ENCODE data around the gene APOO. TPM values are rescaled to one million over a fixed set of nuclear protein-coding genes. Genes with fewer than 3 reads are reported as not detected.

APOO gene
- total and polyA plus RNA-seq, 2 experiments from 2014 or later, result 7.3 to 20.2 TPM

DNA sequence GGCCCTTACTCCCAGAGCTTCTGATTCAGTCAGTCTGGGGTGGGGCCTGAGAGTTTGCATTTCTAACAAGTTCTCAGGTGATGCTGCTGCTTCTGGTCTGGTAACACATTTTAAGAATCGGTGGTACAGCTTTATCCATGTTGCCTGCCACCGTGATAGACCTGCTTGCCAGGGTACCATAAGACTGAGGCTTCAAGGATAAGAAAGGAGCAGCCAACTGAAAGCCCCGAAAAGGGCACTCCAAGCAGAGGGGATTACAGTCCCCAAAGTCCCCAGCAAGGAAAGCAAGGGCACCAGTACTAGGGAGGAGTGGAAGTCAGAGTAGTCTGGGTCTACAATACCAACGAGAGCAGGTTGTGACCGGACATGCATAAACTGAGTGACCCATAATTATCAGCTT lies 49.8 kb downstream of the APOO start:
- Histone ChIP-seq H3K4me3 (no peak overlapping the region), H3K27ac (no peak overlapping the region), H2AFZ (no peak overlapping the region), H3K79me2 (ENCODE audit: insufficient read depth) (no peaks in the 10 kb centered on the region), H4K20me1 (ENCODE audit: insufficient read depth) (no peaks in the 10 kb centered on the region), H3F3A (ENCODE audit: insufficient read depth) (no peaks in the 10 kb centered on the region), H3K9ac (no peak overlapping the region), H3K9me3 (ENCODE audit: low read depth) (no peaks in the 10 kb centered on the region), H3K9me2 (ENCODE audit: insufficient read depth) (no peaks in the 10 kb centered on the region), H3K36me3 (ENCODE audit: low read depth) (no peaks in the 10 kb centered on the region), H3K27me3 (replicated peaks; ENCODE audit: insufficient read depth) (no peaks in the 10 kb centered on the region), H3K4me2 (ENCODE audit: unreplicated experiment) (no peak overlapping the region), H3K4me1 (ENCODE audit: insufficient read depth) (no peaks in the 10 kb centered on the region)
- no peak for DNase-seq
- WGBS, 2 experiments (ENCODE audit: low coverage in 1 of 2, low lambda C conversion rate in 2 of 2, missing lambda C conversion rate in 2 of 2), result 89 to 91% methylated on average over 5 of the region's 5 CpGs
- TF ChIP-seq EZH2 (IDR thresholded peaks at IDR 0.05; ENCODE audit: insufficient read depth, poor library complexity, severe bottlenecking) (no peak), EZH2phosphoT487 (IDR thresholded peaks at IDR 0.05; ENCODE audit: insufficient read depth, low read depth) (no peak)
- in situ Hi-C loops (cut with MboI), result no loop called here

DNA sequence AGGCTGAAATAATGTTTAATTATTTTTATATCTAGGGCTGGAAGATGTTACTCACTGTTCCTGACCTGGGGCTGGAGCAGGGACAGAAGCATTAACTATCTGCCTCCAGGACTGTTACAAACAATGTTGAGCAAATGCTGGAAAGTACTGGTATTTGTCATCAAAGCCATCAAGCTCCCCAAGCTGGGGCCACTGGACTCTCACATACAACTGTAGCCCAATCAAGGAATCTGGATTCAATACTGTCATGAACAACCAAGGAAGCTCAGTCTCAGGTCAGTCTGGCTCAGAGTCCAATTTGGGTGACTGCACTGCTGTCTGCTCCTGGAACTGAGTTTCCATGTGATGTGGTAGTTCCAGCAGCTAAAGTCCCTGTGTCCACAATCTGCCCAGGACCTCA lies 50.4 kb downstream of the APOO start:
- Histone ChIP-seq H3K9me2 (ENCODE audit: insufficient read depth) (no peaks in the 10 kb centered on the region), H3K27ac (no peak overlapping the region), H4K20me1 (ENCODE audit: insufficient read depth) (no peaks in the 10 kb centered on the region), H3F3A (ENCODE audit: insufficient read depth) (no peaks in the 10 kb centered on the region), H3K4me2 (ENCODE audit: unreplicated experiment) (no peak overlapping the region), H3K79me2 (ENCODE audit: insufficient read depth) (no peaks in the 10 kb centered on the region), H2AFZ (no peak overlapping the region), H3K27me3 (replicated peaks; ENCODE audit: insufficient read depth) (no peaks in the 10 kb centered on the region), H3K4me1 (ENCODE audit: insufficient read depth) (no peaks in the 10 kb centered on the region), H3K9ac (no peak overlapping the region), H3K9me3 (ENCODE audit: low read depth) (no peaks in the 10 kb centered on the region), H3K36me3 (ENCODE audit: low read depth) (no peaks in the 10 kb centered on the region), H3K4me3 (no peak overlapping the region)
- peak; percentile 0 for DNase-seq
- in situ Hi-C loops (cut with MboI), result no loop called here
- TF ChIP-seq EZH2 (IDR thresholded peaks at IDR 0.05; ENCODE audit: insufficient read depth, poor library complexity, severe bottlenecking), result no peak
- no peak for TF ChIP-seq EZH2phosphoT487 (IDR thresholded peaks at IDR 0.05; ENCODE audit: insufficient read depth, low read depth)

- Histone ChIP-seq H3K36me3 (ENCODE audit: low read depth) (no peaks in the 10 kb centered on the region), H3K4me2 (ENCODE audit: unreplicated experiment) (no peak overlapping the region), H3F3A (ENCODE audit: insufficient read depth) (no peaks in the 10 kb centered on the region), H2AFZ (no peak overlapping the region), H3K27me3 (replicated peaks; ENCODE audit: insufficient read depth) (no peaks in the 10 kb centered on the region), H3K4me3 (no peak overlapping the region), H3K9me3 (ENCODE audit: low read depth) (no peaks in the 10 kb centered on the region), H3K9ac (no peak overlapping the region), H4K20me1 (ENCODE audit: insufficient read depth) (no peaks in the 10 kb centered on the region), H3K27ac (no peak overlapping the region), H3K4me1 (ENCODE audit: insufficient read depth) (no peaks in the 10 kb centered on the region), H3K79me2 (ENCODE audit: insufficient read depth) (no peaks in the 10 kb centered on the region), H3K9me2 (ENCODE audit: insufficient read depth) (no peaks in the 10 kb centered on the region)
- DNase-seq, result no peak
- 89 to 97% methylated on average over 4 of the region's 4 CpGs for WGBS, 2 experiments (ENCODE audit: low coverage in 1 of 2, low lambda C conversion rate in 2 of 2, missing lambda C conversion rate in 2 of 2)
- in situ Hi-C loops (cut with MboI), result no loop called here
- TF ChIP-seq EZH2 (IDR thresholded peaks at IDR 0.05; ENCODE audit: insufficient read depth, poor library complexity, severe bottlenecking) (no peak), EZH2phosphoT487 (IDR thresholded peaks at IDR 0.05; ENCODE audit: insufficient read depth, low read depth) (no peak)
Measured at GRCh38 chrX:23855569-23855968, 52.2 kb downstream of the APOO start.

DNA sequence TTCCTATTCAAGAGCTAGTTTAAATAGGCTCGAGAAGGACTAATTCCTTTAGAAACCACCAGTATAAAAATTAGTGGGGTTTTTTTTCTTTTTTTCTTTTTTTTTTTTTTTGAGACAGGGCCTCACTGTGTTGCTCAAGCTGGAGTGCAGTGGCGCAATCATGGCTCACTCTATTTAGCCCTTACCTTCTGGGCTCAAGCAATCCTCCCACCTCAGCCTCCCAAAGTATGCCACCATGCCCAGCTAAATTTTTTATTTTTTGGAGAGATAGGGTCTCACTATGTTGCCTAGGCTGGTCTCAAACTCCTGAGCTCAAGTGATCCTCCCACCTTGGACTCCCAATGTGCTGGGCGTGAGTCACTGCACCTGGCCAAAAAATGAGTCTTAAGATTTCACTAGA lies 52.8 kb downstream of the APOO start:
- Histone ChIP-seq H3K9me3 (ENCODE audit: low read depth) (no peaks in the 10 kb centered on the region), H3F3A (ENCODE audit: insufficient read depth) (no peaks in the 10 kb centered on the region), H3K79me2 (ENCODE audit: insufficient read depth) (no peaks in the 10 kb centered on the region), H3K4me1 (ENCODE audit: insufficient read depth) (no peaks in the 10 kb centered on the region), H3K27ac (no peak overlapping the region), H3K36me3 (ENCODE audit: low read depth) (no peaks in the 10 kb centered on the region), H4K20me1 (ENCODE audit: insufficient read depth) (no peaks in the 10 kb centered on the region), H3K4me2 (ENCODE audit: unreplicated experiment) (no peak overlapping the region), H3K27me3 (replicated peaks; ENCODE audit: insufficient read depth) (no peaks in the 10 kb centered on the region), H2AFZ (no peak overlapping the region), H3K4me3 (no peak overlapping the region), H3K9me2 (ENCODE audit: insufficient read depth) (no peaks in the 10 kb centered on the region), H3K9ac (no peak overlapping the region)
- TF ChIP-seq EZH2 (IDR thresholded peaks at IDR 0.05; ENCODE audit: insufficient read depth, poor library complexity, severe bottlenecking), result no peak
- no peak for TF ChIP-seq EZH2phosphoT487 (IDR thresholded peaks at IDR 0.05; ENCODE audit: insufficient read depth, low read depth)
- peak; percentile 1 for DNase-seq
- 96 to 97% methylated on average over 3 of the region's 3 CpGs for WGBS, 2 experiments (ENCODE audit: low coverage in 1 of 2, low lambda C conversion rate in 2 of 2, missing lambda C conversion rate in 2 of 2)
- in situ Hi-C loops (cut with MboI), result no loop called here

DNA sequence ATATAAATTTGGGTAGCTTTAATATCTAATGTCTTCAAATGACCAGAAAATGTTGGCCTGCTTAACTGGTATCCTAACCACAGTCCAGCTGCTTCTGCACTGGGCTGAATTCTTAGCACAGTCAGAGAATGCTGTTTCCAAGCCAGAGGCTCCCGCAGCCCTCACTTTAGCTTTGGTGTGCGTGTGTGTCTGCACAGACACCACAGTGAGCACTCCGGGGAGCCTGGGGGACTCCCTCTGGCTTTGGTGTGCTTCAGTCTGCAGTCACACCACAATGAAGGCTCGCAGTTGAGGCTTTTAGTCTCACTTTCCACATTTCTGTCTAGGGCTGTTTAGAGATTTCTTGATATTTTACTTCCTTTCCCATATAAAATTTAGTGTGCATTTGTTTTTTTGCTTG lies 53.6 kb downstream of the APOO start:
- H3K9ac ChIP-seq, result no peak overlapping the region
- TF ChIP-seq EZH2 (IDR thresholded peaks at IDR 0.05; ENCODE audit: insufficient read depth, poor library complexity, severe bottlenecking) (no peak), EZH2phosphoT487 (IDR thresholded peaks at IDR 0.05; ENCODE audit: insufficient read depth, low read depth) (no peak)
- no peaks in the 10 kb centered on the region for H3K36me3 ChIP-seq (ENCODE audit: low read depth)
- 96 to 100% methylated on average over 2 to 3 of the region's 4 CpGs for WGBS, 2 experiments (ENCODE audit: low coverage in 1 of 2, low lambda C conversion rate in 2 of 2, missing lambda C conversion rate in 2 of 2)
- no peaks in the 10 kb centered on the region for H4K20me1 ChIP-seq (ENCODE audit: insufficient read depth)
- no peak overlapping the region for H3K27ac ChIP-seq
- H3K9me3 ChIP-seq (ENCODE audit: low read depth), result no peaks in the 10 kb centered on the region
- no peaks in the 10 kb centered on the region for H3K27me3 ChIP-seq (replicated peaks; ENCODE audit: insufficient read depth)
- no peaks in the 10 kb centered on the region for H3K4me1 ChIP-seq (ENCODE audit: insufficient read depth)
- H3K4me2 ChIP-seq (ENCODE audit: unreplicated experiment), result no peak overlapping the region
- DNase-seq, result no peak
- in situ Hi-C loops (cut with MboI), result no loop called here
- no peak overlapping the region for H3K4me3 ChIP-seq
- no peak overlapping the region for H2AFZ ChIP-seq
- no peaks in the 10 kb centered on the region for H3F3A ChIP-seq (ENCODE audit: insufficient read depth)
- H3K79me2 ChIP-seq (ENCODE audit: insufficient read depth), result no peaks in the 10 kb centered on the region
- H3K9me2 ChIP-seq (ENCODE audit: insufficient read depth), result no peaks in the 10 kb centered on the region

Data from GM23248 (cell line).